GM12874 (cell line): ENCODE measurements around the gene NOC2L.

Source experiments
- CTCF ChIP-seq: IDR thresholded peaks from 2 replicates; pipeline ENCODE4 v1.5.1; 2011; ENCODE audit warnings: low read depth, mild to moderate bottlenecking, control low read depth, low read length, moderate library complexity; ENCODE audit not compliant: insufficient read depth

Gene NOC2L

GRCh38 chr1:974293-974640 lies 15.2 kb upstream of the NOC2L start:
- TF ChIP-seq CTCF, result no peak

GRCh38 chr1:973459-974292 lies 14.6 kb upstream of the NOC2L start:
- TF ChIP-seq CTCF, result no peak

DNA sequence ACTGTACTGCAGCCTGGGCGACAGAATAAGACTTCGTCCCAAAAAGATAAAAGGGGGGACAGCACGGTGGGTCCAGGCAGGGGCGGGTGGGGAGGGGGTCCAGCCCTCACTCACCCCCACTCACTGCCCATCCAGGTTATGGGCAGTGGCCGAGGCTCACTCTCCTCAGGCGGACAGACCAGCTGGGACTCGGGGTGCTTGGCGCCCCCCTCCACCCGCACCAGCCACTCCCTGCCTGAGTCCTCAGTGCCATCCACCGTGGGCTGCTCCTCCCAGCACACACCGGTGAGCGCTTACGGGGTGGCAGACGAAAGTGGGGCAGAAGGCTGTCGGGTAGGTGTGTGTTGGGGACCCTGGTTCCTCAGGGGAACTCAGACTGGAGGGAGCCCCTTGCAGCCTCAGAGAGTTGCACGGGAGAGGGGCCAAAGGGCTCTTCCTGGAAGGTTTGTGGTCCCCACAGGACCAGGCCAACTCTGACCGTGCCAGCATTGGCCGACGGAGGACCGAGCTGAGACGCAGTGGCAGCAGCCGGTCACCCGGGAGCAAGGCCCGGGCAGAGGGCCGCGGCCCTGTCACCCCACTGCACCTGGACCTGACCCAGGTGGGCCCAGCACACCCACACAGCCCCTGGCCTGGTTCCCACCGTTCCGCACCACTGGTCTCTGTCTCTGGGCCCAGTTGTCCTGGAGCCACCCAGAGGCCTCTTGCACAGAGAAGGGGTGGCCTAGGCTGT lies 13.8 kb upstream of the NOC2L start:
- TF ChIP-seq CTCF, result no peak

DNA sequence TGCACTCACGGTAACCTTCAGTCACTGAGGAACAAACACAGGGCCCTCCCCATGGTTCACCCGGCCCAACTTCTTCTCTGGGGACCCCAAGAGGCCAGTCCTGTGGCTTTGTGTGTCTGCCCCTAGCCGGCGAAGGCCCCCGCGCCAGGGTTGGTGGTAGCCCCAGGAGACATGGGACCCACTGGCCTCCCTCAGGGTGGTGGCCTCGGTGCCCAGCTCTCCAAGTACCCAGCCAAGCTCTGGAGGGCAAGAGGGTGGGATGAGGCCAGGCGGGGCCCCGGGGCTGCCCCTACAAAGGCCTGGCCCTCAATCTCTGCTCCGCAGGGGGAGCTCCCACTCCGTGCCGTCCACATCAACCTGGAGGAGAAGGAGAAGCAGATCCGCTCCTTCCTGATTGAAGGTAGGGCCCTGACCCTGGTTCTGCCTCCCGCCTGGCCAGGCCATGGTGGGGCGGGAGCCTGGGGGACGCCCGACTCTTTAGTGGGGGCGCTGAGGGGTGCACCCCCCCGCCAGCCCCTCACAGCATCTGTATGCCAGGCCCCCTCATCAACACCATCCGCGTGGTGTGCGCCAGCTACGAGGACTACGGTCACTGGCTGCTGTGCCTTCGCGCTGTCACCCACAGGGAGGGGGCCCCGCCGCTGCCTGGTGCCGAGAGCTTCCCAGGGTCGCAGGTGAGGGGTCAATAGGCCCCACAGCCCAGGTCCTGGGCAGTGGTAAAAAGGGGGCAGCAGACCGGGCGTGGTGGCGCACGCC lies 12.9 kb upstream of the NOC2L start:
- TF ChIP-seq CTCF, result no peak

GRCh38 chr1:970973-971730 lies 12.1 kb upstream of the NOC2L start:
- TF ChIP-seq CTCF, result no peak

DNA sequence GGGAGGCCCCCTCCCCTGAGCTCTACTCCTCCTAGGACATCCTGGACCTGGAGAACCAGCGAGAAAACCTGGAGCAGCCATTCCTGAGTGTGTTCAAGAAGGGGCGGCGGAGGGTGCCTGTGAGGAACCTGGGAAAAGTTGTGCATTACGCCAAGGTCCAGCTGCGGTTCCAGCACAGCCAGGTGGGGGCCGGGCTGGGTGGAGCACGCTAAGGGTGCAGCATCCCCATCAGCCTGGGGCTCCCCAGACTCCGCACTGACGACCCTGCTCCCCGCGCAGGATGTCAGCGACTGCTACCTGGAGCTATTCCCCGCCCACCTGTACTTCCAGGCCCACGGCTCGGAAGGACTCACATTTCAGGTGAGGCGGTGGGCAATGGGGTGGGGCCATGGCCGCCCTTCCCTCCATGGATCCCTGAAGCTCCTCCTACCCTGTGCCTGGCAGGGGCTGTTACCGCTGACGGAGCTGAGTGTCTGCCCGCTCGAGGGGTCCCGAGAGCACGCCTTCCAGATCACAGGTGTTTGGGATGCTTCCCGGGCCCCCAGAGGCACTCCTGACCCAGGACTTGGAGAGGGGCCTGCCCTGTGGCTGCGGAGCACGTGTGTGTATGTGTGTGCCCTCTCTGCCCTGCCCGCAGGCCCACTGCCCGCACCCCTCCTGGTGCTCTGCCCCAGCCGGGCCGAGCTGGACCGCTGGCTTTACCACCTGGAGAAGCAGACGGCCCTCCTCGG lies 11.4 kb upstream of the NOC2L start:
- TF ChIP-seq CTCF, result no peak
